Parathyroid adenoma (tissue), 2 donors: Measurements from ENCODE around the gene PRR15L.

Experiments used
- H2AFZ ChIP-seq: fragments of 300-600 bp; sonication (generic); one replicate; pipeline ENCODE4 v1.7.0; 2017; ENCODE audit warnings: antibody characterized with exemption, mild to moderate bottlenecking
- H3K27ac ChIP-seq: fragments of 300-600 bp; sonication (generic); one replicate; pipeline ENCODE4 v1.7.0; 2017
- H3K27me3 ChIP-seq: fragments of 300-600 bp; sonication (generic); one replicate; pipeline ENCODE4 v1.7.0; 2017; ENCODE audit warnings: low read length; ENCODE audit not compliant: control insufficient read depth, insufficient read depth
- H3K36me3 ChIP-seq: fragments of 300-600 bp; sonication (generic); one replicate; pipeline ENCODE4 v1.7.0; 2017; ENCODE audit warnings: low read length; ENCODE audit not compliant: control insufficient read depth, insufficient read depth
- H3K4me1 ChIP-seq: fragments of 300-600 bp; sonication (generic); one replicate; pipeline ENCODE4 v1.7.0; 2017; ENCODE audit warnings: control low read depth
- H3K4me2 ChIP-seq: fragments of 300-600 bp; sonication (generic); one replicate; pipeline ENCODE4 v1.7.0; 2017; ENCODE audit warnings: low read length
- H3K4me3 ChIP-seq: fragments of 300-600 bp; sonication (generic); one replicate; pipeline ENCODE4 v1.7.0; 2017; ENCODE audit warnings: low read depth, low read length
- H3K79me2 ChIP-seq: fragments of 300-600 bp; sonication (generic); one replicate; pipeline ENCODE4 v1.7.0; 2017; ENCODE audit warnings: control low read depth
- H3K9ac ChIP-seq: fragments of 300-600 bp; sonication (generic); one replicate; pipeline ENCODE4 v1.7.0; 2017; ENCODE audit warnings: mild to moderate bottlenecking
- H3K9me3 ChIP-seq: fragments of 300-600 bp; sonication (generic); one replicate; pipeline ENCODE4 v1.7.0; 2017; ENCODE audit warnings: low read length; ENCODE audit not compliant: control insufficient read depth
- CTCF ChIP-seq: fragments of 300-600 bp; sonication (generic); IDR thresholded peaks from one replicate; pipeline ENCODE4 v1.7.0; 2017; ENCODE audit warnings: antibody characterized with exemption, mild to moderate bottlenecking
- donor health status: primary hyperparathyroidism.

Gene PRR15L

DNA sequence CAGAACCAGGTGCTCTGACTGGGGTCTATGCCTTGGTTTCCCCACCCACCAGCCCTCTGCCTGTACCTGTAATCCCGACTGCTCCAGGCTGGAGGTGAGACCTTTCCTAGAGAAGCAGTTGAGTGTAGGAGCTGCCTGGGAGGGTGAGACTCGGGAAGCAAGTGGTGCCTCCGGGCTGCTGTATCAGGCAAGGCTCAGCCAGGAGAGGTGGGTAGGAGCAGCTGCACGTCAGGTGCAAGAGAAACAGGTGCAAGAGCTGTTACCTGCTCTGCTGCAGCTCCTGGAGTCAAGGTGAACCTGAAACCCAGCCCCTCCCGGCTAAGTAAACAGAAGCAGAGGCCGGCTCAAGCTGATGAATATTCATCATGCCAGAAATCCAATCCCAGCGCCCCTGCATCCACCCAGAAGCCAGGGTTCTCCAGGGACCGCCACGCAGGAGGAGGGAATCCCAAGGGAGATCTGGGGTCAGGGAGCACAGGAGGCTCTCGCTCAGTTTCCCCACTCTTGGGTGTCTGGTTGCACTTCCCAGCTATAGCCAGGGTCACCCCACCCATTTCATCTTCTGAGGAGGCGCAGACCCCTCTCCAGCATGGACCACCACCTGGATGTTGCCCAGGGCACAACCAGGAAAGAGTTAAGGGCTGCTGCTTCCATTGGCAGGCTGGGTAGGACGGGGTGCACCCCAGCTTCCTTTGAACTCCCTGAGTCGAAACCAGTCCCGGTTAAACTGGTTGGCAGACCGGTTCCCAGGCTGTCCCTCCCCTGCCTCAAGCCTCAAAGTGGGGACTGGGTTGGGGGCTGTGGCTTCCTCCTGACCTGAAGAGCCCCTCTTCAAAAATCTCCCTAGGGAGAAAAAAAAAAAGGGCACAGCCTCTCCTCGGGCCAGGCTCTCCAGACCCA is at the start of gene PRR15L:
PRR15L (minus strand) TSS at position 293 of the 900 bp plus-strand sequence. CDS start 4,649 bp downstream, outside the sequence.
- peaks cover 6% of the 10 kb centered on the region for H3K4me1 ChIP-seq
- no peak within 1 kb of the TSS for H3K9ac ChIP-seq
- H3K27ac ChIP-seq: no peak within 1 kb of the TSS
- no peaks in the 10 kb centered on the region for H3K36me3 ChIP-seq
- TF ChIP-seq CTCF: no peak
- no peaks in the 10 kb centered on the region for H3K79me2 ChIP-seq
- no peaks in the 10 kb centered on the region for H3K9me3 ChIP-seq
- no peak within 1 kb of the TSS for H3K4me3 ChIP-seq
- peak within 1 kb of the TSS; percentile 50 for H2AFZ ChIP-seq
- H3K27me3 ChIP-seq: no peaks in the 10 kb centered on the region
- H3K4me2 ChIP-seq: peak within 1 kb of the TSS; percentile 21

DNA sequence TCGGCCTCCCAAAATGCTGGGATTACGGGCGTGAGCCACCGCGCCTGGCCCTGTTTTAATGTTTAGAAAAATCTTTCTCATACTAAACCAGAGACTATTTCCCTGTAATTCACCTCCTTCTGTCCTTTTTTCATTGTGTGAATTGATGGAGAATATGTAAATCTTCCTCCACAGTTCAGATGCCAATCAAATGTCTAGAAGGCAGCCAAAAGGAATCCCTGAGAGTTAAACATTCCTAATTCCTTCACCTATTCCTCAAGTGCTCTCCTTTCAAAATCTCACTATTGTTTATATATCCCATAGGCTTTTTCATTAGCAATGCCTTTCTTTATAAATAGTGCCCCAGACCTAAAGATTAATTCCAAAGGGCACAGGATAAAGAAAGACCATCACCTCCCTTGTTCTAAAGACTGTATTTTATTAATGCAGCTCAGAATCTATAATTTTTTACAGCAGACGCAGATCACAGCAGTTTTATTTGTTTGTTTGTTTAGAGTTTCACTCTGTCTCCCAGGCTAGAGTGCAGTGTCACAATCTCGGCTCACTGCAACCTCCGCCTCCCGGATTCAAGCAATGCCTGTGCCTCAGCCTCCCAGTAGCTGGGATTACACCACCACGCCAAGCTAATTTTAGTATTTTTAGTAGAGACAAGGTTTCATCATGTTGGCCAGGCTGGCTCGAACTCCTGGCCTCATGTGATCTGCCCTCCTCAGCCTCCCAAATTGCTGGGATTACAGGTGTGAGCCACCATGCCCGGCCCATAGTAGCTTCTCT is 49.4 kb upstream of the PRR15L start:
- Histone ChIP-seq H3K27ac (no peak overlapping the region), H3K36me3 (no peaks in the 10 kb centered on the region), H3K79me2 (no peaks in the 10 kb centered on the region), H3K4me3 (no peak overlapping the region), H3K4me1 (peaks cover 37% of the 10 kb centered on the region), H3K9ac (no peak overlapping the region), H3K9me3 (no peaks in the 10 kb centered on the region), H2AFZ (no peak overlapping the region), H3K27me3 (no peaks in the 10 kb centered on the region), H3K4me2 (no peak overlapping the region)
- no peak for TF ChIP-seq CTCF

GRCh38 chr17:48004983-48005382 is 47.3 kb upstream of the PRR15L start:
- Histone ChIP-seq H3K9ac (no peak overlapping the region), H3K27me3 (no peaks in the 10 kb centered on the region), H3K36me3 (no peaks in the 10 kb centered on the region), H3K4me1 (peaks cover 32% of the 10 kb centered on the region), H3K79me2 (no peaks in the 10 kb centered on the region), H3K4me3 (no peak overlapping the region), H3K9me3 (no peaks in the 10 kb centered on the region), H3K27ac (peak overlapping the region; percentile 21), H2AFZ (peak overlapping the region; percentile 48), H3K4me2 (no peak overlapping the region)
- TF ChIP-seq CTCF: no peak

DNA sequence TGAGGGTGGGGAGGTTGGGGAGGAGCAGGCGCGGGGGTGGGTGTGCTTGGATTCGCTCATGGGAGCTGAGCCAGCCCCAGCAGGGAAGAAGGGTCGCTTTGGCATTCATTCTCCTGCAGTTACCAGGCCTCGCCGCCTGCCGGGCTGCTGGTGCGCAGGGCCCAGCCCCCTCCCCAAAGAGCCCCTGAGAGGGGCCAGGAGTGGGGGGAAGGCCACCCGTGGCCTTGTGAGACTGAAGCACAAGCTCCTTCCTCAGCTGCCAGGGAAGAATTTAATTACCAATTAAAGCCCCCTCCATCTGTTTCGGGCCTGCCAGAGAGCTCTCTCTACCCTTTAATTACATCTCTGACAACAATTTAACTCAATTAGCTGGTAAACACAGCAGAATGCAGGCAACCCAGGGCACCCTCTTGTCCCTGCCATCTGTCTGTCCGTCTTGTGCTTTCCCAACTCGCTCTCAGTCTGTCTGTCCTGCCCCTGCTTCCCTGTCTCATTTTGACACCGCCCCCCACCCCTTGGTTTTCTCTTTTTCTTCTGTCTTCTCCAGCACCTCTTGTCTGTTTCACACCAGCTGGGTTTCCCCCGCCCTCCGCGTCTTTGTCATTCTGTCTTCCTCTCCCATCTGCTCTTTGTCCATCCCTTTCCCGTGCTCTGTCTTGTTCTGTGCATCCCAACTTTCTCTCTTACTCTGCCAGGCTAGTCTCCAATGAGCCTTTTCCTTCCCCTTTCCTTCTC is 45.9 kb upstream of the PRR15L start:
- Histone ChIP-seq H3K27me3 (no peaks in the 10 kb centered on the region), H3K9ac (no peak overlapping the region), H3K9me3 (no peaks in the 10 kb centered on the region), H3K79me2 (no peaks in the 10 kb centered on the region), H3K36me3 (no peaks in the 10 kb centered on the region), H2AFZ (peak overlapping the region; percentile 82), H3K4me1 (peaks cover 32% of the 10 kb centered on the region), H3K27ac (peak overlapping the region; percentile 93), H3K4me3 (no peak overlapping the region), H3K4me2 (no peak overlapping the region)
- TF ChIP-seq CTCF: no peak
